Endothelial cell of umbilical vein (primary cell): ENCODE results near the gene TRPM8. TPM values are rescaled to one million over a fixed set of nuclear protein-coding genes. Genes with fewer than 3 reads are reported as not detected.

Source experiments
- BruUV-seq: library from RNA; stranded (reverse); fragments of 400-500 nt; replicated peaks from 2 replicates; lab custom pipeline; 2021; lab: Mats Ljungman, UMichigan
- CTCF ChIA-PET: fragments of 300-600, 350-600 bp; sonication (Branson Sonifier 250); formaldehyde crosslinking; loops from one replicate; lab custom pipeline; 2021; ENCODE audit warnings: antibody characterized with exemption, inconsistent platforms; lab: Charles Lee
- POLR2A ChIA-PET: fragments of 300-600, 350-600 bp; sonication (Branson Sonifier 250); formaldehyde crosslinking; loops from one replicate; lab custom pipeline; 2021; ENCODE audit warnings: antibody characterized with exemption, inconsistent platforms; lab: Charles Lee
- DNase-seq: peaks from one replicate; pipeline ENCODE4 v3.0.0-alpha.2; 2011; ENCODE audit warnings: low read depth, low spot score
- FAIRE-seq: peaks from 2 replicates; lab custom pipeline; 2011; peaks lifted over from hg19 to GRCh38; lab: Jason Lieb, UNC
- H2AFZ ChIP-seq: 2 replicates; pipeline ENCODE4 v1.6.0; 2012; ENCODE audit warnings: low read depth, low read length, control low read depth, inconsistent platforms
- H3K27ac ChIP-seq: 2 replicates; pipeline ENCODE4 v1.5.1; 2011; ENCODE audit warnings: low read depth, mild to moderate bottlenecking, control low read depth, low read length, moderate library complexity; ENCODE audit not compliant: insufficient read depth
- H3K27me3 ChIP-seq, 2 experiments: 2 replicates each; pipeline versions ENCODE4 v1.6.0 to v1.6.1; 2011; ENCODE audit warnings: low read length in 2 of 2, mixed read lengths in 1 of 2; ENCODE audit not compliant: control insufficient read depth in 2 of 2, insufficient read depth in 2 of 2
- H3K36me3 ChIP-seq, 2 experiments: 2 replicates in 1 of 2; 3 replicates in 1 of 2; pipeline ENCODE4 v1.5.1; 2011; ENCODE audit warnings: low read length in 2 of 2, mild to moderate bottlenecking in 1 of 2, moderate library complexity in 1 of 2; ENCODE audit not compliant: control insufficient read depth in 2 of 2, insufficient read depth in 2 of 2; ENCODE audit errors: extremely low read depth in 1 of 2
- H3K4me1 ChIP-seq: 3 replicates; pipeline ENCODE4 v1.5.1; 2011; ENCODE audit warnings: mild to moderate bottlenecking, low read length; ENCODE audit not compliant: control insufficient read depth, insufficient read depth; ENCODE audit errors: extremely low read depth
- H3K4me2 ChIP-seq: 2 replicates; pipeline ENCODE4 v1.6.1; 2011; ENCODE audit warnings: low read length, control low read depth, mixed read lengths; ENCODE audit not compliant: insufficient read depth
- H3K4me3 ChIP-seq, 3 experiments: fragments of 200-600 bp in 1 of 3; sonication (generic), shearing (Covaris generic) in 1 of 3; replicated peaks in 1 of 3; 2 replicates each; pipeline ENCODE4 v1.5.1; 2011 to 2016; ENCODE audit warnings: control low read depth in 3 of 3, low read length in 3 of 3, mild to moderate bottlenecking in 2 of 3, inconsistent platforms in 1 of 3, low read depth in 1 of 3, moderate library complexity in 1 of 3; ENCODE audit not compliant: insufficient read depth in 1 of 3
- H3K79me2 ChIP-seq: 2 replicates; pipeline ENCODE4 v1.6.0; 2012; ENCODE audit warnings: low read length, inconsistent platforms; ENCODE audit not compliant: control insufficient read depth, insufficient read depth
- H3K9ac ChIP-seq: replicated peaks from 2 replicates; pipeline ENCODE3; 2011; ENCODE audit warnings: low read length, control low read depth; ENCODE audit not compliant: insufficient read depth; ENCODE audit errors: extremely low read depth
- H3K9me1 ChIP-seq: replicated peaks from 3 replicates; pipeline ENCODE4 v1.6.0; 2011; ENCODE audit warnings: mild to moderate bottlenecking, low read length; ENCODE audit not compliant: control insufficient read depth, insufficient read depth; ENCODE audit errors: extremely low read depth
- H3K9me3 ChIP-seq: replicated peaks from 2 replicates; pipeline ENCODE4 v1.5.1; 2012; ENCODE audit warnings: low read length, inconsistent platforms; ENCODE audit not compliant: control insufficient read depth, insufficient read depth
- H4K20me1 ChIP-seq: replicated peaks from 2 replicates; pipeline ENCODE3; 2011; ENCODE audit warnings: mild to moderate bottlenecking, low read length; ENCODE audit not compliant: control insufficient read depth, insufficient read depth; ENCODE audit errors: extremely low read depth
- CTCF ChIP-seq, 2 donors: IDR thresholded peaks; 1 replicate in 1 of 2; 2 replicates in 1 of 2; pipeline ENCODE4 v1.5.1; 2011; ENCODE audit warnings: low read length in 2 of 2, mild to moderate bottlenecking in 2 of 2, moderate library complexity in 2 of 2, control low read depth in 1 of 2, inconsistent platforms in 1 of 2, low read depth in 1 of 2; ENCODE audit not compliant: insufficient read depth in 1 of 2; ENCODE audit errors: extremely low read depth in 1 of 2
- EZH2 ChIP-seq: IDR thresholded peaks from 2 replicates; pipeline ENCODE4 v1.6.1; 2012; ENCODE audit warnings: borderline replicate concordance, low read depth, mild to moderate bottlenecking, moderate library complexity, low read length, inconsistent platforms; ENCODE audit not compliant: severe bottlenecking
- FOS ChIP-seq: IDR thresholded peaks from 2 replicates; pipeline ENCODE4 v1.6.1; 2011; ENCODE audit warnings: mild to moderate bottlenecking, low read length, moderate library complexity, borderline replicate concordance; ENCODE audit not compliant: insufficient read depth
- GATA2 ChIP-seq: IDR thresholded peaks from 2 replicates; pipeline ENCODE4 v1.7.0; 2011; ENCODE audit warnings: low read depth, mild to moderate bottlenecking, moderate library complexity, mixed read lengths, low read length; ENCODE audit not compliant: insufficient read length, insufficient read depth
- JUN ChIP-seq: IDR thresholded peaks from 2 replicates; pipeline ENCODE4 v1.6.1; 2011; ENCODE audit warnings: borderline replicate concordance, low read depth; ENCODE audit not compliant: insufficient read length, insufficient read depth
- MAX ChIP-seq: IDR thresholded peaks from 2 replicates; pipeline ENCODE4 v1.6.1; 2011; ENCODE audit not compliant: insufficient read depth, insufficient read length
- MYC ChIP-seq: IDR thresholded peaks from one replicate; pipeline ENCODE4 v1.6.1; 2011; ENCODE audit warnings: mild to moderate bottlenecking, low read depth, low read length
- POLR2A ChIP-seq: IDR thresholded peaks from 2 replicates; pipeline ENCODE4 v1.6.1; 2012; ENCODE audit warnings: low read depth, mild to moderate bottlenecking, control low read depth, low read length
- POLR2AphosphoS5 ChIP-seq: IDR thresholded peaks from 2 replicates; pipeline ENCODE4 v1.6.1; 2012; ENCODE audit warnings: low read depth, mild to moderate bottlenecking, control low read depth, low read length, moderate library complexity; ENCODE audit not compliant: insufficient read depth
- dilution Hi-C: fragments of 300-500 bp; cut with MboI; formaldehyde crosslinking; loops from one replicate; pipeline ENCODE4 v1.15.0; 2019; ENCODE audit warnings: low sequenced_read_pairs; ENCODE audit not compliant: extremely low pct_ligation_motif_present
- intact Hi-C: fragments of 100-400 bp; cut with micrococcal nuclease; formaldehyde crosslinking; loops from one replicate; pipeline ENCODE4 v1.10.0; 2022
- polyA plus RNA-seq, 4 experiments: library from polyadenylated mRNA; depleted of rRNA in 3 of 4; stranded (reverse) in 3 of 4; unstranded in 1 of 4; fragments of >200 nt; gene quantifications; 2 replicates each; pipeline versions ENCODE4 v1.2.1 to v1.2.3, GENCODE V29; 2011 to 2012; ENCODE audit warnings: missing spikeins in 1 of 4
- total RNA-seq: library from RNA; stranded (reverse); gene quantifications from 2 replicates; pipeline ENCODE4 v1.2.3, GENCODE V29; 2021

The TRPM8 gene
- total and polyA plus RNA-seq, 2 donors (not counting 3 experiments of a cell fraction or from before 2014, with no cell fraction given) = not detected

DNA sequence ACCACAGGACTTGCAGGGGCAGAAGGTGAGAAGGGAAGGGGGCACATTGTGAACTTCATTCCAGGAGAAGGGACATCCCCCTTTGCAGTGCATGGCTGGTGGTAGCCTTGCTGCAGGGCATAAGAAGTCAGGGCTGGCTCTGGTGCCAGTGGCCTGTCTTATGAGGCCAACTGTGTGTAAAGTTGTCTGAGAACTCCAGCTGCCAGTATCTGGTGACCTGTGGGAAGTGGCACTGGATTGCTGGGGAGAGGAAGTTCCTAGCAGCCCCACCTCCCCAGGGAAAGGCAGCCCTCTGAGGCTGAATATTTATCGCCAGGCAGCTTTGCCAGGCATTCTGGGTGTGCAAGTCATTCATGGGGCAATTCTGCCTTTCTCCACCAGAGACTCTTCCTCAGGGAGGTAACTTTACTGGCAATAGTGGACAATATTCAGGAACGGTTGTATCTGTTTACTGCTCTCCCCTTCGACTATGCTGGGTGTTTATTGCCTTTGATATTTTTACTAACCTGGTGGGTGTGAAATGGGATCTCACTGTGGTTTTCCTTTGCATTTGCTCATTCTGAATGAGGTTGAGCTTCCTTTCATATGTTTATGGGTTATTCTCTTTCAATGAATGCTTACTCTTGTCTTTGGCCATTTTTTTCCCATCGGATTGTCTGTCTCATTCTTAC is 12.3 kb downstream of the TRPM8 start:
- Histone ChIP-seq H3K9me1 (no peaks in the 10 kb centered on the region), H3K27ac (no peak overlapping the region), H4K20me1 (no peaks in the 10 kb centered on the region), H3K79me2 (no peaks in the 10 kb centered on the region), H2AFZ (no peak overlapping the region), H3K4me1 (no peaks in the 10 kb centered on the region), H3K4me3 (no peak overlapping the region), H3K9me3 (no peaks in the 10 kb centered on the region), H3K36me3 (no peaks in the 10 kb centered on the region), H3K4me2 (no peak overlapping the region), H3K9ac (no peak overlapping the region), H3K27me3 (peaks cover 0 to 2% of the 10 kb centered on the region in 2 experiments)
- DNase-seq = no peak
- no TSS peak for BruUV-seq
- dilution Hi-C loops (no loop called here), intact Hi-C loops (no loop called here)
- TF ChIP-seq JUN (no peak), POLR2A (no peak), MYC (no peak), MAX (no peak), FOS (no peak), EZH2 (no peak), GATA2 (no peak), POLR2AphosphoS5 (no peak), CTCF (IDR thresholded peaks at IDR 0.05; ENCODE audit: extremely low read depth in 1 of 2, insufficient read depth in 1 of 2, low read depth in 1 of 2, low read length in 2 of 2) (no peak)
- ChIA-PET POLR2A (no interaction called here), CTCF (interaction anchor here (1.5 kb wide), 1 partner anchor 481 kb away, joined by 6 read pairs; no protein-coding TSS in a partner anchor)
- FAIRE-seq = no peak
